GM21447 (cell line): ENCODE results near the gene LCORL.

Experiments used
- ATAC-seq: cut with Tn5 transposase; IDR thresholded peaks from one replicate; pipeline ENCODE4 v1.9.1; 2021; ENCODE audit not compliant: unreplicated experiment

The LCORL gene

GRCh38 chr4:17939054-17939453 is 82.5 kb downstream of the LCORL start:
- no peak for ATAC-seq

- ATAC-seq: no peak
Measured at GRCh38 chr4:17934286-17934685, 87.3 kb downstream of the LCORL start.

- ATAC-seq: no peak
Measured at GRCh38 chr4:17933126-17933525, 88.4 kb downstream of the LCORL start.

- ATAC-seq: no peak
Measured at GRCh38 chr4:17932041-17932440, 89.5 kb downstream of the LCORL start.

DNA sequence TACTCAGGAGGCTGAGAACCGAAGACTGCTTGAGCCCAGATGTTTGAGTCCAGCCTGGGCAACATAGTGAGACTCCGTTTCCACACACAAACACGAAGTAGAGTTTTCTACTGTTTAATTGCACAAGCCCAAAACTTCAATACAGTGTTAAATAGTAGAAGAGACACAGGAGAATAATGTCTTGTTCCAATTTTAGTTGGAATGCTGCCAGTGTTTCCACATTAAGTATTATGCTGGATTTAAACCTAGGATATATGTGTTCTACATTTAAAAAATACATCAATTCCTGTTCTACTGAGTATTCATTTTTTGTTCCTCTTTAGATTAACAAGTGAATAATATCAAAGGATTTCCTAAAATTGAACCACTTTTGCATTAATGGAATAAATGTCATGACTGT is 91.3 kb downstream of the LCORL start:
- ATAC-seq: no peak

- ATAC-seq: no peak
Measured at GRCh38 chr4:17924189-17924588, 97.4 kb downstream of the LCORL start.

DNA sequence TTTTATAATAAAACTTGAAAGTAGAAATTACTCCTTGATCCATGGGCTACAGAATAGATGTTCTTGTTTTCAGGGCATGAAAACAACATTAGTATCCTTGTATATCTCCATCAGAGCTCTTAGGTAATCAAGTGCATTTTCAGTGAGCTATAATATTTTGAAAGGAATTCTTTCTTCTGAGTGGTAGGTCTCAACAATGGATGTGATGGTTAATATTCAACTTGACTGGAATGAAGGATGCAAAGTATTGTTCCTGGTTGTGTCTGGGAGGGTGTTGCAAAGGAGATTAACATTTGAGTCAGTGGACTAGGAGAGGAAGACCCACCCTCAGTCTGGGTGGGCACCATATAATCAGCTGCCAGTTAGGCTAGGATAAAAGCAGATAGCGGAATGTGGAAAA is 100.1 kb downstream of the LCORL start:
- no peak for ATAC-seq

DNA sequence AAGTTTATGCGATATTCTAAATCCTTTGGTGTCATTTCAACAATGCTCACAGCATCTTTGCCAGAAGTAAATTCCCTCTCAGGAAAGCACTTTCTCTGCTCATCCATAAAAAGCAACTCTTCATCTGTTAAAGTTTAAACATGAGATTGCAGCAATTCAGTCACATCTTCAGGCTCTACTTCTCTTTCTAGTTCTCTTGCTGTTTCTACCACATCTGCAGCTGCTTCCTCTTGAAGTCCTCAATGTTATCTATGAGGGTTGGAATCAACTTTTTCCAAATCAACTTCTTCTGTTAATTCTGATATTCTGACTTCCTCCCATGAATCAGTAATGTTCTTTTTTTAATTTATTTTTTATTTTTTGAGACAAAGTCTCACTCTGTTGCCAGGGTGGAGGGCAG is 100.9 kb downstream of the LCORL start:
- ATAC-seq: no peak

DNA sequence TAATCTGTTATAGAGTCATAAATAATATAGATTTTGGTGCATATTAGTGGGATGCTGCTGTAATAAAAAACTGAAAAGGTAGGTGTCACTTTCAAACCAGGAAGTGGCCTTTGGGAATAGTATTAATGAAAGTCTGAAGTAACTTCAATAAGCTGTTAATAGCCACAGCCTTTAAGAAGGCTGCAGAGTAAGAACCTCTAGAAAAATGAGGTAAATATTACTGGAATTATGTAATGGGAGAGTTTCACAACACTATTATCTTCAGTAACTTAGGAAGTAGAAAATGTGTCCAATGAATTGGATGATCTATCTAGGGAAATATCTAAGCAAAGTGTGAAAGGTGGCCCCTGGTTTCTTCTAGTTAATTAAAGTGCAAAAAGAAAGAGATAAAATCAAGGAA is 106.1 kb downstream of the LCORL start:
- ATAC-seq: no peak

DNA sequence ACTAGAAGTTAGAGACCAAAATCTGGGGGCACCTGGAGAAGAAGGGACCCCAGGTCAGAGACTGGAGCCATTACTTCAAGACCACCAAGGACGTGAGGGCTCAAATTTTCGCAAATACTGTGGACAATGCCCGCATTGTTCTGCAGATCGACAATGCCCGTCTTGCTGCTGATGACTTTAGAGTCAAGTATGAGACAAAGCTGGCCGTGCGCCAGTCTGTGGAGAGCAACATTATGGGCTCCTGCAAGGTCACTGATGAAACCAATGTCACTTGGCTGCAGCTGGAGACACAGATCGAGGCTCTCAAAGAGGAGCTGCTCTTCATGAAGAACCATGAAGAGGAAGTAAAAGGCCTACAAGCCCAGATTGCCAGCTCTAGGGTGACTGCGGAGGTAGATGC is 109.5 kb downstream of the LCORL start:
- ATAC-seq: no peak

DNA sequence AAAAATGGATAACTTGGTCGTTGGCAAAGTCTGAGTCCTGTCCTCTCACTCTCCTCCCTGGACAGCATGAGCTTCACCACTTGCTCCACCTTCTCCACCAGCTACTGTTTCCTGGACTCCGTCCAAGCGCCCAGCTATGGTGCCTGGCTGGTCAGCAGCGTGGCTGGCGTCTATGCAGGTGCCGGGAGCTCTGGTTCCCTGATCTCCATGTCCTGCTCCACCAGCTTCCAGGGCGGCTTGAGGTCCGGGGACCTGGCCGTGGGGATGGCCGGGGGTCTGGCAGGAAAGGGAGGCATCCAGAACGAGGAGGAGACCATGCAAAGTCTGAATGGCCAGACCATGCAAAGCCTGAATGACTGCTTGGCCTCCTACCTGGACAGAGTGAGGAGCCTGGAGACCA is 109.9 kb downstream of the LCORL start:
- ATAC-seq: no peak

DNA sequence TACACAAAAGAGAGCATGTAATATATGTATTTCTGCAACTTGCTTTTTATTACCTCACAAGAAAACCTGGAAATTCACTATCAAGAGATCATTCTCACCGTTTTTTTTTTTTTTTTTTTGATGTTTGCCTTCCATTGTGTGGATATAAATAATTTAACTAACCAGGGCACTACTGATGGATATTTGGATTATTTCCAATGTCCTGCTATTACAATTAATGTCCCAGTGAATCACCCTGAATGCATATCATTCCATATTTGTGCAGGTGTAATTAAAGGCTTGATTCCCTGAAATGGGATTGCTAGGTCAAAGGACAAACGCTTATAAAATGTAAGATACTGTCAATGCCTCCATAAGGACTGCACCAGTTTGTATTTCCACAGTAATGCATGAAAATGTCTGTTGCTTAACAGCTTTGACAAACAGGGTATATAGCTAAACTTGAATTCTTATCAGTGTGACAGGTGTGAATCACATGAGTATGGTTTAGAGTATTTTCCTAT is 123.0 kb downstream of the LCORL start:
- ATAC-seq: no peak

GRCh38 chr4:17895481-17895880 is 126.1 kb downstream of the LCORL start:
- no peak for ATAC-seq

DNA sequence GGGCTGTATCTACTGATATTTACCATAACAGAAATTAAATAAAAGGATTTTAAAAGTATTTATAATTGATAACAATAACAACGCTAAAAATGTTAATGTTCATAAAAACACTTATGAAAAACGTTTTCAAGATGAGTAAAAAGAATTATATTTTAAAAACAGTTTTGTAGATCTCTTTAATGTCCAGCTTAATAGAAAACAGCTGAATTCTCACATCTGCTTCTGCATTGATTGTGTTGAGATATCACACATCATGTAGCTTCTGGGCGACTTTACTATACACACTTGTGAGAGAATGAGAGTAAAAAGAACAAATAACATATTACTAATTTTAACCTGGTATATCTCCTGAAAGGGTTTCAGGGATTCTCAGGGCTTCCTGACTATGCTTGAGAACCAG is 127.1 kb downstream of the LCORL start:
- ATAC-seq: no peak

GRCh38 chr4:17889692-17890091 is 131.9 kb downstream of the LCORL start:
- ATAC-seq: no peak

GRCh38 chr4:17884511-17884910 is 137.0 kb downstream of the LCORL start:
- no peak for ATAC-seq

GRCh38 chr4:17884063-17884462 is 137.5 kb downstream of the LCORL start:
- ATAC-seq: no peak

DNA sequence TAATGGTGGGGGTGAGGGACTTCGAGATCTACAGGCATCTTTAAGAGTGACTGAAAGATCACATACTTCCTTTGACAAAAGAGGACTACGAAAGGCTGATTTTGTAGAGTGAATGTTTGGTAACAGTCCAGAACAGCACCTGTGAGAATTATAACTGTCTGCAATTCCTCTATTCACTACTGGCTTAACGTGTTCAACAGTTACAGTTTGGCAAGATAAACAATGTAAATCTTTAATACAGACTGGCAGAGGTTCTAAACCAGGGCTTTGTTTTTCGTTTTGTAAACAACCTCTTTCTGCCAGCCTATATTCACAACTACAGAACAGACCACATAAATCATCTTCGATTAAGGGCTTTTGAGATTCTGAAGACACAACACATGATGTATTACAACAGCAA is 143.9 kb downstream of the LCORL start:
- ATAC-seq: no peak

DNA sequence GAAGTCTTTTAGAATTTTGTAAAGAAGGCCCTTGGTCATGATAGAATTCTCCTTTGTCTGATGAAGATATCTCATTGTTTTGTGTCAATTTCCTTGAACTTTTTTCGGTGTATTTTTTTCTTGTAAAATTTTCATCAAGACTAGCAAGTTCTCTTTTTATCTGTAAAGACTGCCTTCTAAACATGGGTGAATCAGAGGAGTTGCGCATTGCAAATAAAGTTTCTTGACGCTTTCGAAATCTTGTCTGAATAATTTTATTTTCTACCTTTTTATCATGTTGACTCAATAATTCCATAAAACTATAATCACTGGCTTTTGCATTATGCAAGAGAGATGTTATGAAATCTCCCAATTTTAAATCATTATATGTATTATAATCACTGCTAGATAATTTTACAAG is 144.6 kb downstream of the LCORL start:
- no peak for ATAC-seq

DNA sequence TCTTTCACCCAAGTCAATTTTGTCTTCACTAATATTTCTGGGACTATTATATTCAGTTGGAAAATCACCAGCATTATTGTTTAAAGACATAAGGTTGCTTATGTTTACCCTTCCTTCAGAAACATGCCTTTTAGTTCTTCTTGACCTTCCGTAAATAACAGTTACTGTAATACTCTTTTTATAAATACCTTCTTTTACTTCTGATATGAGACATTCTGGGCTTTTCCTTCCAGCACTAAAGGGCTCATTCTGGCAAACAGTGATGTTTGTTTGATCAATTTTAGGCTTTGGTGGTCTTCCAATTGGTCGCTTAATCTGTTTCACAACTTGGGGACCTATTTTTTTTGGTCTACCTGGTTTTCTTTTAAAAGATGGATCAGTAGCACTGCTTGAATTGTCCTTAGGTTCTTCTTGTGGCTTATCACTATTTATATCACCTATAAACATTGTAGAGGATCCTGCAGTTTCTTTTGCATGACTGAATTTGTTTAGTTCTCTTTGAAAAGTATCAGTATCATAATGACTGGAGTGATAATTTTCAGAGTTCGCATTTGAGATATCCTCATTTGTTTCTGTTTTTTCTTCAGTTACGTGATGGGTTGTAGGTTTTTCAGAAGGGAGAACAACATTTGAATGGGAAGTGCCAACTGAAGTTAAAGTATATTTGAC is 146.0 kb downstream of the LCORL start:
- ATAC-seq: peak; percentile 99

GRCh38 chr4:17869327-17869726 is 152.2 kb downstream of the LCORL start:
- ATAC-seq: no peak

GRCh38 chr4:17867276-17867675 is 154.3 kb downstream of the LCORL start:
- no peak for ATAC-seq

GRCh38 chr4:17866810-17867209 is 154.7 kb downstream of the LCORL start:
- ATAC-seq: no peak
